ENCODE results near the gene MAPRE2. TPM values are rescaled to one million over a fixed set of nuclear protein-coding genes. Genes with fewer than 3 reads are reported as not detected.
A peak's percentile ranks its signal among the peaks of the same experiment; 100 is the strongest.
"Not testable (repeated sequence)": the region's sequence is repeated elsewhere in the genome, so short reads cannot be mapped to it uniquely, and the experiment has no call there.

MAPRE2 gene
- total RNA-seq, 2 donors from 2014 or later: 30.8 to 31.6 TPM

GRCh38 chr18:35161485-35161884, 120.3 kb downstream of the MAPRE2 start:
- no peak for DNase-seq
- no peak for ATAC-seq
- intact Hi-C loops (cut with DNase I, micrococcal nuclease): no loop called here

- intact Hi-C loops (cut with DNase I, micrococcal nuclease): no loop called here
- DNase-seq (no peak), ATAC-seq (no peak)
These were observed 120.7 kb downstream of the MAPRE2 start for GRCh38 chr18:35161934-35162333.

- ATAC-seq (no peak), DNase-seq (no peak)
- intact Hi-C loops (cut with DNase I, micrococcal nuclease): no loop called here
These were observed 121.9 kb downstream of the MAPRE2 start for GRCh38 chr18:35163014-35163539.

- ATAC-seq: no peak
- DNase-seq: no peak
- intact Hi-C loops (cut with DNase I, micrococcal nuclease): no loop called here
These were observed 122.5 kb downstream of the MAPRE2 start for GRCh38 chr18:35163721-35164120.

- DNase-seq (no peak), ATAC-seq (no peak)
- intact Hi-C loops (cut with DNase I, micrococcal nuclease): no loop called here
These were observed 122.9 kb downstream of the MAPRE2 start for GRCh38 chr18:35164133-35164532.

- no peak for ATAC-seq
- intact Hi-C loops (cut with DNase I, micrococcal nuclease): no loop called here
These were observed 126.1 kb downstream of the MAPRE2 start for GRCh38 chr18:35167332-35167731.

GRCh38 chr18:35167857-35168256, 126.6 kb downstream of the MAPRE2 start:
- ATAC-seq (no peak), DNase-seq (no peak)
- intact Hi-C loops (cut with DNase I, micrococcal nuclease): no loop called here

More at GRCh38 chr18:35167332-35167731, 126.1 kb downstream of the MAPRE2 start:
- DNase-seq: no peak

GRCh38 chr18:35170323-35170722, 129.1 kb downstream of the MAPRE2 start:
- DNase-seq; intact Hi-C loops (cut with DNase I, micrococcal nuclease); ATAC-seq: not testable (repeated sequence)

- intact Hi-C loops (cut with DNase I, micrococcal nuclease): no loop called here
- DNase-seq (no peak), ATAC-seq (no peak)
These were observed 130.2 kb downstream of the MAPRE2 start for GRCh38 chr18:35171315-35171987.

- intact Hi-C loops (cut with DNase I, micrococcal nuclease): no loop called here
- ATAC-seq (no peak), DNase-seq (no peak)
These were observed 130.8 kb downstream of the MAPRE2 start for GRCh38 chr18:35172009-35172408.

- ATAC-seq (no peak), DNase-seq (no peak)
- intact Hi-C loops (cut with DNase I, micrococcal nuclease): no loop called here
These were observed 131.3 kb downstream of the MAPRE2 start for GRCh38 chr18:35172451-35173035.

- ATAC-seq: peak; percentile 67
- DNase-seq: no peak
- intact Hi-C loops (cut with DNase I, micrococcal nuclease): no loop called here
These were observed 133.0 kb downstream of the MAPRE2 start for GRCh38 chr18:35174093-35174731.

- intact Hi-C loops (cut with DNase I, micrococcal nuclease): no loop called here
- no peak for ATAC-seq
- DNase-seq: no peak
These were observed 133.5 kb downstream of the MAPRE2 start for GRCh38 chr18:35174745-35175144.

- intact Hi-C loops (cut with DNase I, micrococcal nuclease): no loop called here
- no peak for ATAC-seq
These were observed 135.7 kb downstream of the MAPRE2 start for GRCh38 chr18:35176925-35177324.

GRCh38 chr18:35178260-35178659, 137.0 kb downstream of the MAPRE2 start:
- intact Hi-C loops (cut with DNase I, micrococcal nuclease): no loop called here
- no peak for DNase-seq
- no peak for ATAC-seq

More at GRCh38 chr18:35176925-35177324, 135.7 kb downstream of the MAPRE2 start:
- no peak for DNase-seq

- DNase-seq: no peak
- intact Hi-C loops (cut with DNase I, micrococcal nuclease): no loop called here
- ATAC-seq: no peak
These were observed 138.7 kb downstream of the MAPRE2 start for GRCh38 chr18:35179906-35180305.

GRCh38 chr18:35180455-35180854, 139.2 kb downstream of the MAPRE2 start:
- intact Hi-C loops (cut with DNase I, micrococcal nuclease): no loop called here
- no peak for DNase-seq
- ATAC-seq: no peak

- intact Hi-C loops (cut with DNase I, micrococcal nuclease): no loop called here
- no peak for ATAC-seq
These were observed 140.9 kb downstream of the MAPRE2 start for GRCh38 chr18:35182151-35182550.

GRCh38 chr18:35183886-35184285, 142.7 kb downstream of the MAPRE2 start:
- DNase-seq (no peak), ATAC-seq (no peak)
- intact Hi-C loops (cut with DNase I, micrococcal nuclease): no loop called here

More at GRCh38 chr18:35182151-35182550, 140.9 kb downstream of the MAPRE2 start:
- no peak for DNase-seq

- intact Hi-C loops (cut with DNase I, micrococcal nuclease): no loop called here
- ATAC-seq (no peak), DNase-seq (no peak)
These were observed 144.6 kb downstream of the MAPRE2 start for GRCh38 chr18:35185771-35186170.

Measured in left colon (tissue), 2 donors.